Small intestine (tissue), 7 donors: ENCODE data around the gene ART4. TPM values are rescaled to one million over a fixed set of nuclear protein-coding genes. Genes with fewer than 3 reads are reported as not detected.

Experiments used
- DNase-seq, 2 donors: peaks; one replicate each; pipeline versions ENCODE4 v3.0.0 to v3.0.0-alpha.2; 2013
- FAIRE-seq: peaks from 2 replicates; lab custom pipeline; 2012; peaks lifted over from hg19 to GRCh38; lab: Jason Lieb, UNC
- H3K27ac ChIP-seq, 3 donors: one replicate each; pipeline ENCODE4 v1.5.1; 2013; ENCODE audit warnings: low read length in 2 of 3, mild to moderate bottlenecking in 2 of 3, control low read depth in 1 of 3, inconsistent platforms in 1 of 3, low read depth in 1 of 3, moderate library complexity in 1 of 3
- H3K27me3 ChIP-seq, 3 donors: one replicate each; pipeline ENCODE4 v1.6.1; 2013; ENCODE audit warnings: low read length in 3 of 3, inconsistent platforms in 1 of 3; ENCODE audit not compliant: control insufficient read depth in 3 of 3, insufficient read depth in 3 of 3
- H3K36me3 ChIP-seq, 3 donors: one replicate each; pipeline ENCODE4 v1.6.1; 2013; ENCODE audit warnings: low read length in 3 of 3, inconsistent platforms in 1 of 3, low read depth in 1 of 3, mild to moderate bottlenecking in 1 of 3, moderate library complexity in 1 of 3; ENCODE audit not compliant: control insufficient read depth in 3 of 3, insufficient read depth in 2 of 3
- H3K4me1 ChIP-seq, 3 donors: one replicate each; pipeline ENCODE4 v1.6.1; 2013; ENCODE audit warnings: low read length in 2 of 3, inconsistent platforms in 1 of 3, low read depth in 1 of 3, mild to moderate bottlenecking in 1 of 3, moderate library complexity in 1 of 3; ENCODE audit not compliant: control insufficient read depth in 3 of 3, insufficient read depth in 2 of 3
- H3K4me3 ChIP-seq, 3 donors: one replicate each; pipeline ENCODE4 v1.5.1; 2013; ENCODE audit warnings: low read length in 3 of 3, control low read depth in 1 of 3, inconsistent platforms in 1 of 3, low read depth in 1 of 3, mild to moderate bottlenecking in 1 of 3, moderate library complexity in 1 of 3
- H3K9me3 ChIP-seq, 2 donors: one replicate each; pipeline ENCODE4 v1.6.1; 2013; ENCODE audit warnings: low read depth in 1 of 2, low read length in 1 of 2; ENCODE audit not compliant: control insufficient read depth in 2 of 2, insufficient read depth in 1 of 2
- WGBS, 3 donors: extraction: QIAGEN DNeasy Blood & Tissue Kit; methylation state at CpG; one replicate each; pipeline ENCODE4 v1.1.7; 2013; 5-methylcytosine and 5-hydroxymethylcytosine counted together
- polyA plus RNA-seq, 4 donors: library from polyadenylated mRNA; stranded (reverse) in 3 of 4; unstranded in 1 of 4; fragments of 200-250 nt in 3 of 4; fragments of 120-200 nt in 1 of 4; gene quantifications; one replicate each; pipeline versions ENCODE4 v1.2.1 to v1.2.3, GENCODE V29; 2013
- donor health status: healthy with polysubstance abuse.
- donor health status: control.
- donor health status: control.
- donor health status: Bipolar disorder and iron deficiency.
- donor health status: healthy.

The ART4 gene
- polyA plus RNA-seq, 4 donors: 0.31 to 6.6 TPM; not detected in 2

GRCh38 chr12:14880890-14881453 lies 37.6 kb upstream of the ART4 start:
- Histone ChIP-seq H3K36me3 (no peaks in the 10 kb centered on the region), H3K27me3 (peaks cover 0 to 5% (median 0%) of the 10 kb centered on the region in 3 donors), H3K27ac (no peak overlapping the region), H3K4me3 (no peak overlapping the region), H3K9me3 (no peaks in the 10 kb centered on the region), H3K4me1 (no peaks in the 10 kb centered on the region)
- FAIRE-seq (no peak), DNase-seq (no peak)
- WGBS, 3 donors: 78 to 80% (median 79%) methylated on average over 6 of the region's 6 CpGs

GRCh38 chr12:14879222-14879933 lies 36.1 kb upstream of the ART4 start:
- H3K4me1 ChIP-seq: no peaks in the 10 kb centered on the region
- no peak for DNase-seq

GRCh38 chr12:14878488-14878887 lies 35.2 kb upstream of the ART4 start:
- FAIRE-seq (no peak), DNase-seq (no peak)
- Histone ChIP-seq H3K9me3 (no peaks in the 10 kb centered on the region), H3K4me1 (no peaks in the 10 kb centered on the region), H3K27ac (no peak overlapping the region), H3K4me3 (no peak overlapping the region), H3K27me3 (no peaks in the 10 kb centered on the region), H3K36me3 (no peaks in the 10 kb centered on the region)
- WGBS, 3 donors: 83 to 93% (median 89%) methylated on average over 1 of the region's 1 CpG

More at GRCh38 chr12:14879222-14879933, 36.1 kb upstream of the ART4 start:
- Histone ChIP-seq H3K27me3 (no peaks in the 10 kb centered on the region), H3K36me3 (no peaks in the 10 kb centered on the region), H3K4me3 (no peak overlapping the region), H3K27ac (no peak overlapping the region), H3K9me3 (no peaks in the 10 kb centered on the region)
- 88 to 92% (median 91%) methylated on average over 8 of the region's 8 CpGs for WGBS, 3 donors
- FAIRE-seq: no peak

GRCh38 chr12:14876833-14877232 lies 33.5 kb upstream of the ART4 start:
- H3K9me3 ChIP-seq: no peaks in the 10 kb centered on the region
- H3K27ac ChIP-seq: no peak overlapping the region
- WGBS, 3 donors: 37 to 84% (median 65%) methylated on average over 2 of the region's 2 CpGs
- H3K27me3 ChIP-seq: no peaks in the 10 kb centered on the region
- H3K4me1 ChIP-seq: no peaks in the 10 kb centered on the region
- H3K36me3 ChIP-seq: no peaks in the 10 kb centered on the region
- DNase-seq: no peak
- FAIRE-seq: no peak
- H3K4me3 ChIP-seq: no peak overlapping the region

GRCh38 chr12:14874882-14875281 lies 31.6 kb upstream of the ART4 start:
- Histone ChIP-seq H3K27ac (no peak overlapping the region), H3K27me3 (no peaks in the 10 kb centered on the region), H3K9me3 (no peaks in the 10 kb centered on the region), H3K4me3 (no peak overlapping the region), H3K36me3 (no peaks in the 10 kb centered on the region), H3K4me1 (no peaks in the 10 kb centered on the region)
- DNase-seq (no peak), FAIRE-seq (no peak)
- WGBS, 3 donors: 53 to 64% (median 60%) methylated on average over 3 of the region's 3 CpGs

- no peaks in the 10 kb centered on the region for H3K36me3 ChIP-seq
- 54 to 73% (median 65%) methylated on average over 1 of the region's 1 CpG for WGBS, 3 donors
- H3K9me3 ChIP-seq: no peaks in the 10 kb centered on the region
- no peaks in the 10 kb centered on the region for H3K4me1 ChIP-seq
- H3K4me3 ChIP-seq: no peak overlapping the region
- DNase-seq (no peak), FAIRE-seq (no peak)
- no peaks in the 10 kb centered on the region for H3K27me3 ChIP-seq
- no peak overlapping the region for H3K27ac ChIP-seq
Measured at GRCh38 chr12:14873440-14874185, 30.3 kb upstream of the ART4 start.

- H3K4me3 ChIP-seq: no peak overlapping the region
- H3K27ac ChIP-seq: no peak overlapping the region
- no peaks in the 10 kb centered on the region for H3K27me3 ChIP-seq
- H3K4me1 ChIP-seq: no peaks in the 10 kb centered on the region
- peaks cover 0 to 5% of the 10 kb centered on the region in 2 donors for H3K9me3 ChIP-seq
- no peak for DNase-seq
- WGBS, 3 donors: 70 to 79% (median 71%) methylated on average over 1 of the region's 1 CpG
- FAIRE-seq: no peak
- no peaks in the 10 kb centered on the region for H3K36me3 ChIP-seq
Measured at GRCh38 chr12:14871886-14872285, 28.6 kb upstream of the ART4 start.

- FAIRE-seq: no peak
- Histone ChIP-seq H3K9me3 (peaks cover 0 to 9% of the 10 kb centered on the region in 2 donors), H3K27me3 (no peaks in the 10 kb centered on the region), H3K4me1 (no peaks in the 10 kb centered on the region), H3K36me3 (no peaks in the 10 kb centered on the region), H3K4me3 (no peak overlapping the region), H3K27ac (no peak overlapping the region)
- no peak for DNase-seq
- WGBS, 3 donors: 83 to 93% (median 85%) methylated on average over 1 of the region's 1 CpG
Measured at GRCh38 chr12:14871247-14871646, 27.9 kb upstream of the ART4 start.
